ENCODE measurements around the gene GRIK2. TPM values are rescaled to one million over a fixed set of nuclear protein-coding genes. Genes with fewer than 3 reads are reported as not detected.
"Not testable (repeated sequence)": the region's sequence is repeated elsewhere in the genome, so short reads cannot be mapped to it uniquely, and the experiment has no call there.

Gene GRIK2
- polyA plus RNA-seq, 6 donors from 2014 or later, result not detected

DNA sequence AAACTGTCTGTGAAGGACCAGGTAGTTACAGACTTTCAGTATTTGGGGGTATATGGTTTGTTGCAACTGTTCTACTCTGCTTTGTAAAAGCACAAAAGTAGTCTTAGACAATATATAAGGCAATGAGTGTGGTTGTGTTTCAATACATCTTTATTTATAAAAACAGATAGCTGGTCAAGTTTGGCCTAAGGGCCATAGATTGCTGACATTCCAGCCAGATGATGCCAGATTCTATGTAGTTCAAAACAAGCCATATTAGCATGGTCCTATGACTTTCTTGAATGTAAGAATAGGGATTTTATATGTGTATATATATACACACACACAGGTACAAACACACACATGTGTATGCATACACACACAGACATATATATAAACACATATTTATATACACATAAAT is 201.8 kb downstream of the GRIK2 start:
- H3K36me3 Mint-ChIP-seq, result no peaks in the 10 kb centered on the region
- H3K27ac Mint-ChIP-seq, result no peak overlapping the region
- ATAC-seq (ENCODE audit: low read depth in 2 of 2) (no peak), DNase-seq (no peak)
- H3K4me1 Mint-ChIP-seq, result no peaks in the 10 kb centered on the region
- no peak overlapping the region for H3K4me3 Mint-ChIP-seq
- peaks cover 0 to 7% (median 2%) of the 10 kb centered on the region in 7 donors for H3K9me3 Mint-ChIP-seq
- H3K27me3 Mint-ChIP-seq, result no peaks in the 10 kb centered on the region

DNA sequence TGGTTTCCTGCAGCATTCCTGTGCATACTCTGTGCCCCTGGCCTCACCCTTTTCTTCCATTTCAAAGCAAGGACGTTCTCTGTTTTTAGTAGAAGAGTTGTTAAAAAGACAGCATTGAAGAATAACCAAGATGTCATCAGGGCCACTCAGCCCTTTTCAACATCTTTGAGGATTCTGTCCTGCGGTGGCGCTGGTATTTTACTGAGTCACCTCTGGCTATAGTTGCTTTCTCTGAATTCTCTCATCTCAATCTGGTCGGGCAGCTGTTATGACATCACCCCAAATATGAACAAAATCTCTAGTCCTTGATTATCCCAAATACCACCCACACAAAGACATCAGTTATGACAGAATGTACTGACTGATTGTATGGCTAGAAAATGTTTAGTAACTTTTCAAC is 204.2 kb downstream of the GRIK2 start:
- H3K27ac Mint-ChIP-seq, result no peak overlapping the region
- H3K9me3 Mint-ChIP-seq, result peaks cover 0 to 7% (median 4%) of the 10 kb centered on the region in 7 donors
- no peaks in the 10 kb centered on the region for H3K4me1 Mint-ChIP-seq
- no peak overlapping the region for H3K4me3 Mint-ChIP-seq
- DNase-seq, result no peak
- no peaks in the 10 kb centered on the region for H3K36me3 Mint-ChIP-seq
- no peak for ATAC-seq (ENCODE audit: low read depth in 2 of 2)
- H3K27me3 Mint-ChIP-seq, result no peaks in the 10 kb centered on the region

DNA sequence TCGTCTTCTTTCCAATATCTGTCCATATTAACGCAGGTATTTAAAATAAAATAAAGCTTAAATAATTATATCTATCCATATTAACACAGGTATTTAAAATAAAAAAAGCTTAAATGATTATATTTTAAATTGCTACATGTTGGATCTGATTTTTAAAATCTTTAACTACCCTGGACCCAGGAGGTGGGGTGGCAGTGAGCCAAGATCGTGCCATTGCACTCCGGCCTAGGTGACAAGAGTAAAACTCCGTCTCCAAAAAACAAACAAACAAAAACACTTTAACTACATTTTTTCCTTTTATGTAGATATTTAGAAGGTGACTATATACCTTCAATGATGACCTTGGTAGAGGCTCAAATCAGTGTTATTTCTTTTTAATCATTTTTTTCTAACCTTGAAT is 211.9 kb downstream of the GRIK2 start:
- DNase-seq, result no peak
- no peak overlapping the region for H3K4me3 Mint-ChIP-seq
- H3K27ac Mint-ChIP-seq, result no peak overlapping the region
- no peaks in the 10 kb centered on the region for H3K27me3 Mint-ChIP-seq
- no peaks in the 10 kb centered on the region for H3K36me3 Mint-ChIP-seq
- no peaks in the 10 kb centered on the region for H3K4me1 Mint-ChIP-seq
- no peak for ATAC-seq (ENCODE audit: low read depth in 2 of 2)
- peaks cover 0 to 6% (median 0%) of the 10 kb centered on the region in 7 donors for H3K9me3 Mint-ChIP-seq

GRCh38 chr6:101605874-101606273 is 212.4 kb downstream of the GRIK2 start:
- Mint-ChIP-seq H3K4me3 (no peak overlapping the region), H3K27me3 (no peaks in the 10 kb centered on the region), H3K4me1 (no peaks in the 10 kb centered on the region), H3K9me3 (peaks cover 0 to 6% (median 0%) of the 10 kb centered on the region in 7 donors), H3K36me3 (no peaks in the 10 kb centered on the region), H3K27ac (no peak overlapping the region)
- ATAC-seq (ENCODE audit: low read depth in 2 of 2) (no peak), DNase-seq (no peak)

DNA sequence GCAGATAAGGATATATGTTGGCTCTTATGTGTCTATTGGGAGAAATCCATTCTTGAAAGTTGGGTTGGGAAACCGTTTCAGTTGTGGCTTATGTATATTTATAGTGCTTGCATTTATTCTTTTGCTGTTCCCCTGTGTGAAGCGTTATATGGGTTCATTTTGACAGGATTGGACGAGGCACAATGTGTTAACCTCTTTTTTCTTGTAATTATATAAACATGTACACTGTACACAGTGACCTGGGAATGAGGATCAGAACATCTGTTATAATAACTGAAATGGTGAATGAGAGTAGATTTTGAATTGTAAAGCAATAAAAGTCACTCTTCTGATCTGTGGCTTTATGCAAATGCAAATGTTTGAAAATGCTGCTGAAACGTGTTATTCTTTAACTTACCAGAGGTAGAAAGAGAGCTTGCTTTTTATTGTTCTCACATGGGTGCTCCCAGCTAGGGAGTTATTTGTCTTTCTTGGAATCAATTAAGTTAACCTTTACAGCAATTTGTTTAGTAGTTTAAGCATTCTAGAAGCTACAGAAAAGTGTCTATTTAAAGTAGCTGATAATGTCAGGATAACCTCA is 213.7 kb downstream of the GRIK2 start:
- H3K27me3 Mint-ChIP-seq, result no peaks in the 10 kb centered on the region
- DNase-seq, result no peak
- ATAC-seq (ENCODE audit: low read depth in 2 of 2), result no peak
- peaks cover 0 to 3% (median 0%) of the 10 kb centered on the region in 7 donors for H3K9me3 Mint-ChIP-seq
- no peak overlapping the region for H3K4me3 Mint-ChIP-seq
- H3K36me3 Mint-ChIP-seq, result no peaks in the 10 kb centered on the region
- H3K4me1 Mint-ChIP-seq, result no peaks in the 10 kb centered on the region
- H3K27ac Mint-ChIP-seq, result no peak overlapping the region

- Mint-ChIP-seq H3K27ac (no peak overlapping the region), H3K4me3 (no peak overlapping the region), H3K27me3 (no peaks in the 10 kb centered on the region), H3K36me3 (no peaks in the 10 kb centered on the region), H3K4me1 (no peaks in the 10 kb centered on the region), H3K9me3 (peaks cover 0 to 3% (median 0%) of the 10 kb centered on the region in 7 donors)
- ATAC-seq (ENCODE audit: low read depth in 2 of 2) (no peak), DNase-seq (no peak)
Observed at GRCh38 chr6:101608703-101609102, 215.2 kb downstream of the GRIK2 start.

DNA sequence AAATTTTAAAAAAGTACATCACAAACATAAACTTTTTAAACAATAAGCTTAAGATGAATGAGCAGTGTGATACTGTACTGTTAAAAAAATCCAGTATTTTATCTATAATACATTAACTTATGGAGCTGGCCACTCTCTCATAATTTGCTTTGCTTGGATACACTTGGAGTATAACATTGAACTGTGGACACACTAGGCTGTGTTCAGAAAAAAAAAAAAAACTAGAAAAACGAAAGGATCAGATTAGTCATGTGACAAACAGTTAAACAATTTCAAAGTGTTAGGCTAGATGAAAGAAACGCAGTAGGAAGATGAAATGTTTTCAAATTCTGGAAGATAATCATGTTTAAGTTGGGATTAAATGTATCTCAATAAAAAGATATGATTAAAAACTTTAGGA is 220.0 kb downstream of the GRIK2 start:
- no peak for DNase-seq
- Mint-ChIP-seq H3K4me3 (no peak overlapping the region), H3K27ac (no peak overlapping the region), H3K9me3 (no peaks in the 10 kb centered on the region), H3K36me3 (no peaks in the 10 kb centered on the region), H3K27me3 (no peaks in the 10 kb centered on the region), H3K4me1 (no peaks in the 10 kb centered on the region)
- no peak for ATAC-seq (ENCODE audit: low read depth in 2 of 2)

GRCh38 chr6:101614774-101615173 is 221.3 kb downstream of the GRIK2 start:
- H3K9me3 Mint-ChIP-seq, result no peaks in the 10 kb centered on the region
- DNase-seq (no peak), ATAC-seq (ENCODE audit: low read depth in 2 of 2) (no peak)
- no peaks in the 10 kb centered on the region for H3K4me1 Mint-ChIP-seq
- no peak overlapping the region for H3K4me3 Mint-ChIP-seq
- no peaks in the 10 kb centered on the region for H3K36me3 Mint-ChIP-seq
- no peaks in the 10 kb centered on the region for H3K27me3 Mint-ChIP-seq
- H3K27ac Mint-ChIP-seq, result no peak overlapping the region

DNA sequence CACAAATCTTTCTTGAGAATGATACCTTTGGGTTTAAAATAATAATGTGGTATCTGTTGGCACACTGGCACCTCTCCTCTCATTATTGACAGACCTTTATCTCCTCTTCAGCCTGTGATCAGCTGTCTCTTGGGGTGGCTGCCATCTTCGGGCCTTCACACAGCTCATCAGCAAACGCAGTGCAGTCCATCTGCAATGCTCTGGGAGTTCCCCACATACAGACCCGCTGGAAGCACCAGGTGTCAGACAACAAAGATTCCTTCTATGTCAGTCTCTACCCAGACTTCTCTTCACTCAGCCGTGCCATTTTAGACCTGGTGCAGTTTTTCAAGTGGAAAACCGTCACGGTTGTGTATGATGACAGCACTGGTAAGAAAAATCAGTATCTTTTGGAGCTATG is 232.8 kb downstream of the GRIK2 start:
- Mint-ChIP-seq H3K9me3 (peaks cover 0 to 2% (median 0%) of the 10 kb centered on the region in 7 donors), H3K27me3 (no peaks in the 10 kb centered on the region), H3K36me3 (no peaks in the 10 kb centered on the region), H3K27ac (no peak overlapping the region), H3K4me1 (no peaks in the 10 kb centered on the region), H3K4me3 (no peak overlapping the region)
- ATAC-seq (ENCODE audit: low read depth in 2 of 2) (no peak), DNase-seq (no peak)

GRCh38 chr6:101630941-101631340 is 237.4 kb downstream of the GRIK2 start:
- no peak overlapping the region for H3K4me3 Mint-ChIP-seq
- no peak for DNase-seq
- H3K9me3 Mint-ChIP-seq, result peaks cover 0 to 9% (median 2%) of the 10 kb centered on the region in 7 donors
- H3K36me3 Mint-ChIP-seq, result no peaks in the 10 kb centered on the region
- no peaks in the 10 kb centered on the region for H3K27me3 Mint-ChIP-seq
- ATAC-seq (ENCODE audit: low read depth in 2 of 2), result no peak
- no peak overlapping the region for H3K27ac Mint-ChIP-seq
- H3K4me1 Mint-ChIP-seq, result no peaks in the 10 kb centered on the region

DNA sequence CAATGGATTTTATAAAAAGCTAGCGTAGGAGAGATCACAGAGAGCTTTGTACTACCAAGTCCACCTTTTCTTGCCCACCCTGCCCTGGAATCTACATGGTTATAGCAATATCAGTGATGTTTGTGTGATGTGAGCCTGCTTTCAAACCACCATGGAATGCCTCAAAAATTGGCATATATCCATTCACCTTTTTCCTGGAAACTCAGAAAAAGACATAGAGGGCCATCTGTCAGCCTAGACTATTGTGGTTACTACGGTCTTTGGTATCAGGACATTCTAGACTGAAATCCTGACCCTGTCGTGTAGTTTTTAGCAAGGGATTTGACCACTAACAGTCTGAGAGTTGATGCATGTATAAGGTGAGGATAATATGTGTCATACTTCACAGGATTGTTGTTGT is 239.6 kb downstream of the GRIK2 start:
- no peaks in the 10 kb centered on the region for H3K4me1 Mint-ChIP-seq
- no peaks in the 10 kb centered on the region for H3K36me3 Mint-ChIP-seq
- ATAC-seq (ENCODE audit: low read depth in 2 of 2) (no peak), DNase-seq (no peak)
- no peaks in the 10 kb centered on the region for H3K27me3 Mint-ChIP-seq
- H3K9me3 Mint-ChIP-seq, result peaks cover 0 to 18% (median 2%) of the 10 kb centered on the region in 7 donors
- H3K27ac Mint-ChIP-seq, result no peak overlapping the region
- H3K4me3 Mint-ChIP-seq, result no peak overlapping the region

- not testable (repeated sequence) for H3K4me3 Mint-ChIP-seq; H3K9me3 Mint-ChIP-seq; DNase-seq; H3K27ac Mint-ChIP-seq; H3K4me1 Mint-ChIP-seq; H3K27me3 Mint-ChIP-seq; ATAC-seq (ENCODE audit: low read depth in 2 of 2); H3K36me3 Mint-ChIP-seq
Observed at GRCh38 chr6:101638865-101639264, 245.4 kb downstream of the GRIK2 start.

DNA sequence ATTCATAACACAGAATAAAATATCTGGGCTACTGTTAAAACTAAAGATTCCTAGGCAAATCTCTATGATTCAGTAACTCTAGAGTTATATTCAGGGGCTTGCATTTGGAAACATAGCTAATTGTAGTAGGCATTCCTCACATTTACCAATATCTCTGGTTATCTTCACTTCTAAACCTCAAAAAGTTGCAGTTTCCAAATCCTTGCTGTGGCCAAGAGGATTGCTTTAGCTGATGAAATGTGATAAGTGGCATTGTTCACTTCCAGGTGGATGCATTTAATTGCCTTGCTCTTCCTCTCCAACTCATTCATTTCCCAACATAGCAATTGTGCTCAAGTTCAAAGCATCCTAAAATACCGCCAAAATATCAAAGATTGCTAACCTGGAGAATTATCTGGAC is 246.6 kb downstream of the GRIK2 start:
- ATAC-seq (ENCODE audit: low read depth in 2 of 2) (no peak), DNase-seq (no peak)
- Mint-ChIP-seq H3K4me3 (no peak overlapping the region), H3K4me1 (no peaks in the 10 kb centered on the region), H3K27me3 (no peaks in the 10 kb centered on the region), H3K27ac (no peak overlapping the region), H3K9me3 (peaks cover 0 to 8% (median 2%) of the 10 kb centered on the region in 7 donors), H3K36me3 (no peaks in the 10 kb centered on the region)

DNA sequence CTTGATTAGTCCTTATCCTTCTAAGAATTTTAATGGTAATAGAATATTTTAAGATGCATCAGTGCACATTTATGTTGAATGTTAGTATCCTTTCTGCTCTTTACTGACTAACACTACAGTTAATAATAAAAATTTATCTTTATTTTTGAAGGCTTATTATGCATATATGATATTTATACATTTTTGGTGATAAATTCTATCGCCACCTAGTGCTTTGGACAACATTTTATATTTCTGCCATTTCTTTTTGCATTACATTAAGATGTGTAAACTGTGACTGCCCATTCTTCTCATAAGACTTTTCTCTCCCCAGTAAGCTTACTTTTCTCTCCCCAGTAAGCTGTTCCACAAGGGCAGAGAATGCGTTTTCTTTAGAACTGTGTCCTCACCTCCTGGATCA is 252.3 kb downstream of the GRIK2 start:
- no peak overlapping the region for H3K27ac Mint-ChIP-seq
- DNase-seq (no peak), ATAC-seq (ENCODE audit: low read depth in 2 of 2) (no peak)
- no peak overlapping the region for H3K4me3 Mint-ChIP-seq
- H3K4me1 Mint-ChIP-seq, result no peaks in the 10 kb centered on the region
- H3K27me3 Mint-ChIP-seq, result no peaks in the 10 kb centered on the region
- H3K9me3 Mint-ChIP-seq, result peaks cover 0 to 4% (median 0%) of the 10 kb centered on the region in 7 donors
- H3K36me3 Mint-ChIP-seq, result no peaks in the 10 kb centered on the region
